Liver (tissue), 3 donors: ENCODE results near the gene DNAL4.

Experiments
- FOXA1 ChIP-seq: IDR thresholded peaks from 2 replicates; pipeline ENCODE4 v1.6.1; 2016; ENCODE audit warnings: antibody characterized with exemption
- HNF4A ChIP-seq, 2 donors: conservative IDR thresholded peaks; 2 replicates each; pipeline ENCODE4 v1.6.1; 2016; ENCODE audit warnings: antibody characterized with exemption in 2 of 2, mild to moderate bottlenecking in 2 of 2
- JUND ChIP-seq, 2 donors: IDR thresholded peaks; 2 replicates each; pipeline ENCODE4 v1.6.1; 2016; ENCODE audit warnings: antibody characterized with exemption in 2 of 2
- RAD21 ChIP-seq, 2 donors: IDR thresholded peaks; 2 replicates each; pipeline ENCODE4 v1.6.1; 2016; ENCODE audit warnings: antibody characterized with exemption in 2 of 2, mild to moderate bottlenecking in 2 of 2
- SP1 ChIP-seq: IDR thresholded peaks from 2 replicates; pipeline ENCODE4 v1.6.1; 2018; ENCODE audit warnings: antibody characterized with exemption, mild to moderate bottlenecking
- TAF1 ChIP-seq: conservative IDR thresholded peaks from 2 replicates; pipeline ENCODE4 v1.6.1; 2016; ENCODE audit warnings: antibody characterized with exemption, mild to moderate bottlenecking
- YY1 ChIP-seq: IDR thresholded peaks from 2 replicates; pipeline ENCODE4 v1.6.1; 2016; ENCODE audit warnings: antibody characterized with exemption, mild to moderate bottlenecking
- TF ChIP-seq, protein P1 (sequence below): IDR thresholded peaks from 2 replicates; pipeline ENCODE4 v1.6.1; 2016; ENCODE audit warnings: antibody characterized with exemption, mild to moderate bottlenecking
- TF ChIP-seq, protein P2 (sequence below): fragments of 150-350 bp; IDR thresholded peaks from 2 replicates; pipeline ENCODE4 v1.5.1; 2017; ENCODE audit warnings: improper control_type of control experiment, low read depth, low read length; ENCODE audit not compliant: missing input control
- TF ChIP-seq, protein P3 (sequence below): IDR thresholded peaks from 2 replicates; pipeline ENCODE4 v1.6.1; 2016; ENCODE audit warnings: antibody characterized with exemption
- TF ChIP-seq, protein P4 (sequence below): IDR thresholded peaks from 2 replicates; pipeline ENCODE4 v1.6.1; 2016; ENCODE audit warnings: antibody characterized with exemption
- donor health status: healthy.
- donor health status: healthy.

DNA sequence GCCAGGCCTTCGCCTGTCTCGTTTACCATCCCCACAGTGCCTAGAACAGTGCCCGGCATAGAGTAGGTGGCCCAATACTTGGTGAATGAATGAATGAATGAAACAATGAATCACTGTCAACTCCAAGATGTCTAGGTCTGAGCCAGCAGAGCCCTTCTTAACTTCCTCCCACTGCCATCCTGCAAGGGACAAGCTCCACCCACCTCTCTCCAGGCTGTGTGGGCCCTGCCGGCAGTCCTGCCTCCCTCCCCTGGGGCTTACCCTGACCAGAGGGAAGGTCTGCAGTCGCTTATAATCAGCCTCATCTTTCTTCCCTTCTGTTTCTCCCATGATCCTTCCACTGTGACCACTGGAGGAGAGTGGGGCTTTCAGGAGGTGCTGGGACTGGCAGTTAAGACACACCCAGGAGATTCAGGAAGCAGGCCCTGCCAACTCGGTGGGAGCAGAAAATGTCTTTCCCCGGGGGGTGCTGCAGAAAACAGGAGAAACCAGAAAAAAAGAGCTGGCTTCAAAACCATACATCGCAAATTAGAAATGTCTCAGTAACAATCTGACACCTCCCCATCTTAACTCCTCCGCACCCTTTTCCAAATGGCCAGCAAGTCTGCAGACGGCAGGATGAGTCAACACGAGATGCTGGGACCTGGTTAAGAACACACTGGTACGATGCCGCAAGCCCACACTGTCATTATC is 11.4 kb downstream of the DNAL4 start:
- TF ChIP-seq SP1: no peak
- TF ChIP-seq, protein P1, sequence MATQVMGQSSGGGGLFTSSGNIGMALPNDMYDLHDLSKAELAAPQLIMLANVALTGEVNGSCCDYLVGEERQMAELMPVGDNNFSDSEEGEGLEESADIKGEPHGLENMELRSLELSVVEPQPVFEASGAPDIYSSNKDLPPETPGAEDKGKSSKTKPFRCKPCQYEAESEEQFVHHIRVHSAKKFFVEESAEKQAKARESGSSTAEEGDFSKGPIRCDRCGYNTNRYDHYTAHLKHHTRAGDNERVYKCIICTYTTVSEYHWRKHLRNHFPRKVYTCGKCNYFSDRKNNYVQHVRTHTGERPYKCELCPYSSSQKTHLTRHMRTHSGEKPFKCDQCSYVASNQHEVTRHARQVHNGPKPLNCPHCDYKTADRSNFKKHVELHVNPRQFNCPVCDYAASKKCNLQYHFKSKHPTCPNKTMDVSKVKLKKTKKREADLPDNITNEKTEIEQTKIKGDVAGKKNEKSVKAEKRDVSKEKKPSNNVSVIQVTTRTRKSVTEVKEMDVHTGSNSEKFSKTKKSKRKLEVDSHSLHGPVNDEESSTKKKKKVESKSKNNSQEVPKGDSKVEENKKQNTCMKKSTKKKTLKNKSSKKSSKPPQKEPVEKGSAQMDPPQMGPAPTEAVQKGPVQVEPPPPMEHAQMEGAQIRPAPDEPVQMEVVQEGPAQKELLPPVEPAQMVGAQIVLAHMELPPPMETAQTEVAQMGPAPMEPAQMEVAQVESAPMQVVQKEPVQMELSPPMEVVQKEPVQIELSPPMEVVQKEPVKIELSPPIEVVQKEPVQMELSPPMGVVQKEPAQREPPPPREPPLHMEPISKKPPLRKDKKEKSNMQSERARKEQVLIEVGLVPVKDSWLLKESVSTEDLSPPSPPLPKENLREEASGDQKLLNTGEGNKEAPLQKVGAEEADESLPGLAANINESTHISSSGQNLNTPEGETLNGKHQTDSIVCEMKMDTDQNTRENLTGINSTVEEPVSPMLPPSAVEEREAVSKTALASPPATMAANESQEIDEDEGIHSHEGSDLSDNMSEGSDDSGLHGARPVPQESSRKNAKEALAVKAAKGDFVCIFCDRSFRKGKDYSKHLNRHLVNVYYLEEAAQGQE: no peak
- TF ChIP-seq, protein P2, sequence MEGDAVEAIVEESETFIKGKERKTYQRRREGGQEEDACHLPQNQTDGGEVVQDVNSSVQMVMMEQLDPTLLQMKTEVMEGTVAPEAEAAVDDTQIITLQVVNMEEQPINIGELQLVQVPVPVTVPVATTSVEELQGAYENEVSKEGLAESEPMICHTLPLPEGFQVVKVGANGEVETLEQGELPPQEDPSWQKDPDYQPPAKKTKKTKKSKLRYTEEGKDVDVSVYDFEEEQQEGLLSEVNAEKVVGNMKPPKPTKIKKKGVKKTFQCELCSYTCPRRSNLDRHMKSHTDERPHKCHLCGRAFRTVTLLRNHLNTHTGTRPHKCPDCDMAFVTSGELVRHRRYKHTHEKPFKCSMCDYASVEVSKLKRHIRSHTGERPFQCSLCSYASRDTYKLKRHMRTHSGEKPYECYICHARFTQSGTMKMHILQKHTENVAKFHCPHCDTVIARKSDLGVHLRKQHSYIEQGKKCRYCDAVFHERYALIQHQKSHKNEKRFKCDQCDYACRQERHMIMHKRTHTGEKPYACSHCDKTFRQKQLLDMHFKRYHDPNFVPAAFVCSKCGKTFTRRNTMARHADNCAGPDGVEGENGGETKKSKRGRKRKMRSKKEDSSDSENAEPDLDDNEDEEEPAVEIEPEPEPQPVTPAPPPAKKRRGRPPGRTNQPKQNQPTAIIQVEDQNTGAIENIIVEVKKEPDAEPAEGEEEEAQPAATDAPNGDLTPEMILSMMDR: no peak
- TF ChIP-seq, protein P3, sequence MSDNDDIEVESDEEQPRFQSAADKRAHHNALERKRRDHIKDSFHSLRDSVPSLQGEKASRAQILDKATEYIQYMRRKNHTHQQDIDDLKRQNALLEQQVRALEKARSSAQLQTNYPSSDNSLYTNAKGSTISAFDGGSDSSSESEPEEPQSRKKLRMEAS: no peak
- TF ChIP-seq RAD21 (IDR thresholded peaks at IDR 0.05): no peak
- no peak for TF ChIP-seq FOXA1
- no peak for TF ChIP-seq YY1
- no peak for TF ChIP-seq TAF1
- no peak for TF ChIP-seq HNF4A (conservative IDR thresholded peaks at IDR 0.05)
- TF ChIP-seq, protein P4, sequence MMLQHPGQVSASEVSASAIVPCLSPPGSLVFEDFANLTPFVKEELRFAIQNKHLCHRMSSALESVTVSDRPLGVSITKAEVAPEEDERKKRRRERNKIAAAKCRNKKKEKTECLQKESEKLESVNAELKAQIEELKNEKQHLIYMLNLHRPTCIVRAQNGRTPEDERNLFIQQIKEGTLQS: no peak
- TF ChIP-seq JUND (IDR thresholded peaks at IDR 0.05): no peak
